ENCODE data around the gene TTLL5.

Gene TTLL5

DNA sequence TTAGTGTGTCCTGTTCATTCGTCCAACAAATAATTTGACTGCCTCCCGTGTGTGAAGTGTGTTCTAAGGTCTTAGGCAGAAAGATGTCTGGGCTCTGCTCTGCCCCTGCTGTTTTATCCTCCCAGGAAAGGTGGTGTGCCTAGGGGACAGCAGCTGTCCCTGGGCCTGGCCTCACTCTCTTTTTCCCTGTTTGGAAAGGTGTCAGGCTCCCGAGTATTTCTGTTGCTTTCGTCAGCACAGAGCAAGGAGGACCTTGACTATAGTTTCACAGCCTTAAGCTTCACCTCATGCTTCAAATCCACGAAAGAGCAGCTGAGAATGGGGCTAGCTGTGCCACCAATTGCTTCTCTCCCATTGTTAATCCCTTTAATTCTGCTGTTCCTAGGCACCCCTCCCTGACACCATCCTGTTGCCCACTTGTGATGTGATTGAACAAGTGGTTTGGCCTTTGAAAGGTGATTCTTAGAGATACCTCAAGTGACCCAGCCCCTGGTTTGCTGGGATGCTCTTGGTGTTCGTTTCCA, 266.6 kb downstream of the TTLL5 start:
- H3K23ac ChIP-seq (ENCODE audit: low read length), result no peak overlapping the region
- WGBS (ENCODE audit: extremely low coverage, insufficient coverage, low lambda C conversion rate), result no CpG with 5 or more reads among the region's 6 CpGs
- H2BK5ac ChIP-seq (ENCODE audit: low read length), result no peak overlapping the region
- H4K5ac ChIP-seq (ENCODE audit: low read length), result no peak overlapping the region
- H2BK120ac ChIP-seq (ENCODE audit: low read depth, low read length), result no peak overlapping the region
- DNase-seq, result peak; percentile 12
- H3K79me1 ChIP-seq (ENCODE audit: low read length), result no peaks in the 10 kb centered on the region
- H3K4me2 ChIP-seq (ENCODE audit: low read length), result no peak overlapping the region
- no peak overlapping the region for H3K4ac ChIP-seq (ENCODE audit: low read depth, low read length)
- H3K18ac ChIP-seq (ENCODE audit: low read length), result no peak overlapping the region
- H3K27ac ChIP-seq (ENCODE audit: low read depth, low read length), result no peak overlapping the region
- no peak overlapping the region for H3K9ac ChIP-seq (ENCODE audit: low read length)
- no peak overlapping the region for H2BK15ac ChIP-seq (replicated peaks; ENCODE audit: low read depth)
- H3K27me3 ChIP-seq (ENCODE audit: insufficient read depth, low read length, poor library complexity), result no peaks in the 10 kb centered on the region
- H3K56ac ChIP-seq (ENCODE audit: low read length), result no peak overlapping the region
- no peaks in the 10 kb centered on the region for H3K36me3 ChIP-seq (ENCODE audit: control insufficient read depth, insufficient read depth, low read length)
- H3K79me2 ChIP-seq (ENCODE audit: control insufficient read depth, insufficient read depth, low read length), result no peaks in the 10 kb centered on the region
- H3K4me3 ChIP-seq (ENCODE audit: low read length), result no peak overlapping the region
- H2AK5ac ChIP-seq (ENCODE audit: low read length), result no peak overlapping the region
- no peak overlapping the region for H4K8ac ChIP-seq (ENCODE audit: low read depth, low read length)
- no peaks in the 10 kb centered on the region for H3K4me1 ChIP-seq (ENCODE audit: control insufficient read depth, low read depth, low read length)

DNA sequence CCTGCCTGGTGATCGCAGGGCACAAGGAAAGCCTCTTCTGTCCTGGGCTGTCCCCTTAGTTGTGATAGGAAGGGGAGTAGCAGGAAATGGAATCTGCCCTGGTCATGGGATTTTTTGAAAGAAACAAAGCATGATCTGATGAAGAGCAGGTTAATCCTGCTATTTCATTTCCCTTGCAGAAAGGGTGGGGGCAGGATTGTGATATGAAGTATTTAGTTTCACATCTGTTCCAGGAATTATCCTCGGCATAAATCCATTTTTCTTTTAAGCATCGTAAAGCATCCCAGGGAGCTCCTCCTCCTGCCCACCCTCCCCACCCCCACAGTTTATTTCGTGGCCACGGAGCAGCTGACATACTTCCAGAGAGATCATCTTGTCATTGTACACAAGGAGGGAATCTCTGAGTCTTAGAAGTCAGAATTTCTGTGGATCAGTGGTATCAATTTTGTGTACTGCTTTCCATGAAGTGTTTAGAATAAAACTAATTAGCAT, 267.7 kb downstream of the TTLL5 start:
- Histone ChIP-seq H3K27me3 (ENCODE audit: insufficient read depth, low read length, poor library complexity) (no peaks in the 10 kb centered on the region), H2BK120ac (ENCODE audit: low read depth, low read length) (no peak overlapping the region), H3K9ac (ENCODE audit: low read length) (no peak overlapping the region), H4K8ac (ENCODE audit: low read depth, low read length) (no peak overlapping the region), H3K4ac (ENCODE audit: low read depth, low read length) (no peak overlapping the region), H4K5ac (ENCODE audit: low read length) (no peak overlapping the region), H3K27ac (ENCODE audit: low read depth, low read length) (no peak overlapping the region), H3K56ac (ENCODE audit: low read length) (no peak overlapping the region), H3K79me1 (ENCODE audit: low read length) (no peaks in the 10 kb centered on the region), H2BK5ac (ENCODE audit: low read length) (no peak overlapping the region), H3K36me3 (ENCODE audit: control insufficient read depth, insufficient read depth, low read length) (no peaks in the 10 kb centered on the region), H3K4me2 (ENCODE audit: low read length) (no peak overlapping the region), H3K23ac (ENCODE audit: low read length) (no peak overlapping the region), H3K18ac (ENCODE audit: low read length) (no peak overlapping the region), H2BK15ac (replicated peaks; ENCODE audit: low read depth) (no peak overlapping the region), H2AK5ac (ENCODE audit: low read length) (no peak overlapping the region), H3K4me3 (ENCODE audit: low read length) (no peak overlapping the region), H3K4me1 (ENCODE audit: control insufficient read depth, low read depth, low read length) (no peaks in the 10 kb centered on the region), H3K79me2 (ENCODE audit: control insufficient read depth, insufficient read depth, low read length) (no peaks in the 10 kb centered on the region)
- no CpG with 5 or more reads among the region's 5 CpGs for WGBS (ENCODE audit: extremely low coverage, insufficient coverage, low lambda C conversion rate)
- no peak for DNase-seq

DNA sequence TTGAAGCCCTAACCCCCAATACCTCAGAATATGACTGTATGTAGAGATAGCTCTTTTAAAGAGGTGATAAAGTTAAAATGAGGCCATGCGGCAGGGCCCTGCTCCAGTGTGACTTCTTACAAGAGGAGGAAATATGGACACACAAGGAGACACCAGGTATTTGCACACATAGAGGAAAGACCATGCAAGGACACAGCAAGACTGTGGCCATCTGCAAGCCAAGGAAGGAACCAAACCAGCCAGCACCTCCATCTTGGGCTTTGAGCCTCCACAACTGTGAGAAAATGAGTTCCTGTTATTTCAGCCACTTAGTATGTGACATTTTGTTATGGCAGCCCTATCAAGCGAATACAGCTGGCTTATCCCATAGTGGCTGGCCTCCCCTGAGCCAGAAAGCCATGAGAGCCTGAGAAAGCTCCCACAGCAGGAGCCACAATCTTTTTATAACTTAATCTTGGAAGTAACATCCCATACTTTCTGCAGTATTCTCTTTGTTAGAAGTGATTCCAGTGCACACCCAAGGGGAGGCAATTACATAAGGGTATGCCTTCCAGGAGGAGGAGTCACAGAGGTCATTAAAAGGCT, 272.8 kb downstream of the TTLL5 start:
- Histone ChIP-seq H3K27ac (ENCODE audit: low read depth, low read length) (no peak overlapping the region), H3K36me3 (ENCODE audit: control insufficient read depth, insufficient read depth, low read length) (no peaks in the 10 kb centered on the region), H2BK120ac (ENCODE audit: low read depth, low read length) (no peak overlapping the region), H3K79me2 (ENCODE audit: control insufficient read depth, insufficient read depth, low read length) (no peaks in the 10 kb centered on the region), H3K4me3 (ENCODE audit: low read length) (no peak overlapping the region), H2BK5ac (ENCODE audit: low read length) (no peak overlapping the region), H3K9ac (ENCODE audit: low read length) (no peak overlapping the region), H3K4ac (ENCODE audit: low read depth, low read length) (no peak overlapping the region), H4K8ac (ENCODE audit: low read depth, low read length) (no peak overlapping the region), H3K56ac (ENCODE audit: low read length) (no peak overlapping the region), H3K79me1 (ENCODE audit: low read length) (no peaks in the 10 kb centered on the region), H3K18ac (ENCODE audit: low read length) (no peak overlapping the region), H3K4me2 (ENCODE audit: low read length) (no peak overlapping the region), H3K4me1 (ENCODE audit: control insufficient read depth, low read depth, low read length) (no peaks in the 10 kb centered on the region), H2BK15ac (replicated peaks; ENCODE audit: low read depth) (no peak overlapping the region), H3K23ac (ENCODE audit: low read length) (no peak overlapping the region), H4K5ac (ENCODE audit: low read length) (no peak overlapping the region), H2AK5ac (ENCODE audit: low read length) (no peak overlapping the region), H3K27me3 (ENCODE audit: insufficient read depth, low read length, poor library complexity) (no peaks in the 10 kb centered on the region)
- DNase-seq, result no peak
- no CpG with 5 or more reads among the region's 2 CpGs for WGBS (ENCODE audit: extremely low coverage, insufficient coverage, low lambda C conversion rate)

- Histone ChIP-seq H3K4me3 (ENCODE audit: low read length) (no peak overlapping the region), H3K27me3 (ENCODE audit: insufficient read depth, low read length, poor library complexity) (no peaks in the 10 kb centered on the region), H3K56ac (ENCODE audit: low read length) (no peak overlapping the region), H3K18ac (ENCODE audit: low read length) (no peak overlapping the region), H2AK5ac (ENCODE audit: low read length) (no peak overlapping the region), H4K5ac (ENCODE audit: low read length) (no peak overlapping the region), H3K79me1 (ENCODE audit: low read length) (no peaks in the 10 kb centered on the region), H3K4me2 (ENCODE audit: low read length) (no peak overlapping the region), H4K8ac (ENCODE audit: low read depth, low read length) (no peak overlapping the region), H3K4ac (ENCODE audit: low read depth, low read length) (no peak overlapping the region), H3K36me3 (ENCODE audit: control insufficient read depth, insufficient read depth, low read length) (no peaks in the 10 kb centered on the region), H3K9ac (ENCODE audit: low read length) (no peak overlapping the region), H2BK15ac (replicated peaks; ENCODE audit: low read depth) (no peak overlapping the region), H2BK5ac (ENCODE audit: low read length) (no peak overlapping the region), H2BK120ac (ENCODE audit: low read depth, low read length) (no peak overlapping the region), H3K79me2 (ENCODE audit: control insufficient read depth, insufficient read depth, low read length) (no peaks in the 10 kb centered on the region), H3K4me1 (ENCODE audit: control insufficient read depth, low read depth, low read length) (no peaks in the 10 kb centered on the region), H3K23ac (ENCODE audit: low read length) (no peak overlapping the region), H3K27ac (ENCODE audit: low read depth, low read length) (no peak overlapping the region)
- DNase-seq, result no peak
- no CpG with 5 or more reads among the region's 2 CpGs for WGBS (ENCODE audit: extremely low coverage, insufficient coverage, low lambda C conversion rate)
These were observed 274.1 kb downstream of the TTLL5 start for GRCh38 chr14:75934998-75935628.

GRCh38 chr14:75939200-75939599, 278.2 kb downstream of the TTLL5 start:
- Histone ChIP-seq H2BK15ac (replicated peaks; ENCODE audit: low read depth) (no peak overlapping the region), H3K56ac (ENCODE audit: low read length) (no peak overlapping the region), H2AK5ac (ENCODE audit: low read length) (no peak overlapping the region), H3K4me3 (ENCODE audit: low read length) (no peak overlapping the region), H4K5ac (ENCODE audit: low read length) (no peak overlapping the region), H2BK120ac (ENCODE audit: low read depth, low read length) (no peak overlapping the region), H3K9ac (ENCODE audit: low read length) (no peak overlapping the region), H3K79me2 (ENCODE audit: control insufficient read depth, insufficient read depth, low read length) (no peaks in the 10 kb centered on the region), H3K4ac (ENCODE audit: low read depth, low read length) (no peak overlapping the region), H3K18ac (ENCODE audit: low read length) (no peak overlapping the region), H3K27me3 (ENCODE audit: insufficient read depth, low read length, poor library complexity) (no peaks in the 10 kb centered on the region), H3K79me1 (ENCODE audit: low read length) (no peaks in the 10 kb centered on the region), H4K8ac (ENCODE audit: low read depth, low read length) (no peak overlapping the region), H3K27ac (ENCODE audit: low read depth, low read length) (no peak overlapping the region), H3K4me2 (ENCODE audit: low read length) (no peak overlapping the region), H3K4me1 (ENCODE audit: control insufficient read depth, low read depth, low read length) (no peaks in the 10 kb centered on the region), H2BK5ac (ENCODE audit: low read length) (no peak overlapping the region), H3K23ac (ENCODE audit: low read length) (no peak overlapping the region), H3K36me3 (ENCODE audit: control insufficient read depth, insufficient read depth, low read length) (no peaks in the 10 kb centered on the region)
- no peak for DNase-seq
- WGBS (ENCODE audit: extremely low coverage, insufficient coverage, low lambda C conversion rate), result no CpG with 5 or more reads among the region's 1 CpG

All from mesendoderm (in vitro differentiated cells).